ENCODE results near the gene OR10J5. TPM values are rescaled to one million over a fixed set of nuclear protein-coding genes. Genes with fewer than 3 reads are reported as not detected.
"Not testable (repeated sequence)": the region's sequence is repeated elsewhere in the genome, so short reads cannot be mapped to it uniquely, and the experiment has no call there.

Gene OR10J5
- polyA plus RNA-seq (ENCODE audit: insufficient read length): not detected
- long read RNA-seq, donor 1: 0 reads
- long read RNA-seq, donor 2: 0 reads
- long read RNA-seq, donor 3: 0 reads
- long read RNA-seq, donor 4: 0 reads
- long read RNA-seq, donor 5: 0 reads
- long read RNA-seq, donor 6: 0 reads
- long read RNA-seq, donor 7: 0 reads
- long read RNA-seq, donor 8: 0 reads

GRCh38 chr1:159535907-159536306 lies at the start of gene OR10J5:
OR10J5 (minus strand) TSS chr1:159536007; CDS start chr1:159536007, 0 bp downstream.
- DNase-seq: no peak

DNA sequence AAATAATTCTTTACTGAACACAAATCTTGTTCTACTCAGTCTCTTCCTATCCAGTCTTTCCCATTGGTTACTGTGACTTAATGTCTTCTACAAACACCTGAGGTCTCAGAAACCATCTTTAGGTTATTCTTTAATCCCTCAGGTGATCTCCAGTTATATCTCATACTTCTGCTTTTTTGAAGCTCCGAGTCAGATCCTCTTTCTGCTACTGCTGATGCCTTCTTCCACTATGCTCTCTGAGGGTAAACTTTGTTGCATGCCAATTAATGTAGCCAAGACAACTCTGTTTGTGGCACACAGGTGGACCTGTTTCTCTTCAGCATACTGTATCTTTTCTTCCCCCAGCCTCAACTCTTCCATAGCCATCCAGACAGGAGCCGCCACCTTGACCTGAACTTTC lies 48.7 kb upstream of the OR10J5 start:
- DNase-seq: no peak

DNA sequence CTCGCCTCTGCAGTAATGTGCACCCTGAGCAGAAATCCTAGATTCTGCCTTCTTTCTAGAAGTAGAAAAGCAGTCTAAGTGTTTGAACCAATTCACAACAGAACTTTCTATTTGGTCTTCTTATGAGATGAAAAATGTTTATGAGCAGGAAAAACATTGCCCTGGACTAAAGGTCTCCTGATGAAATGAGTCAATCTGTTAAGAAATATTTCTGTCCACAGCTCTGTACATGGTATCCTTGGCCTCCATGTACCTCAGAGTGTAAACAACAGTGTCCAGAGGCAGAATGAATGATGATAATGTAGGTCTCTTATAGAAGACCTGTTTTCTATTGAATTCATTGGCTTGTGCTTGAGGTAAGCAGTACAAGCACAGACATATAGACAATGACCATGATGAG lies 45.6 kb upstream of the OR10J5 start:
- no peak for DNase-seq

GRCh38 chr1:159580340-159580739 lies 44.5 kb upstream of the OR10J5 start:
- DNase-seq: no peak

DNA sequence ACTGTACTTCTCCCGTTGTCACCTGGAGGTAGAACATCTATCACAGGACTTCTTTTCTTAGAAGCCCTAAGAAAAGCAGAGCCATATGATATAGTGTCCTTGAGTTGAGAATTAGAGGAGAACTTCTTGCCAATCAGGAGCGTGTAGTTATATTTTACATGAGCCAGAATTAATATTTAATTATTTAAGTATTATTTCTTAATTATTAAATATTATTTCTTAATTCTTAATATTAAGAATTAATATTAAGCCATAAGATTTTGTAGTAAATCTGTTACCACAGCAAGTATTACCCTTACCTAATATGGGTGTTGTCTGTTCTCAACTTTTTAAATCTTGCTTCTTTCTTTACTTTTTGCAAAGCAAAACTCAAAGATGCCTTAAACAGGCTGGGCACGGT lies 41.6 kb upstream of the OR10J5 start:
- DNase-seq: no peak

- DNase-seq: no peak
Measured at GRCh38 chr1:159562680-159563079, 26.9 kb upstream of the OR10J5 start.

- no peak for DNase-seq
Measured at GRCh38 chr1:159561497-159561896, 25.7 kb upstream of the OR10J5 start.

- DNase-seq: no peak
Measured at GRCh38 chr1:159560599-159560998, 24.8 kb upstream of the OR10J5 start.

DNA sequence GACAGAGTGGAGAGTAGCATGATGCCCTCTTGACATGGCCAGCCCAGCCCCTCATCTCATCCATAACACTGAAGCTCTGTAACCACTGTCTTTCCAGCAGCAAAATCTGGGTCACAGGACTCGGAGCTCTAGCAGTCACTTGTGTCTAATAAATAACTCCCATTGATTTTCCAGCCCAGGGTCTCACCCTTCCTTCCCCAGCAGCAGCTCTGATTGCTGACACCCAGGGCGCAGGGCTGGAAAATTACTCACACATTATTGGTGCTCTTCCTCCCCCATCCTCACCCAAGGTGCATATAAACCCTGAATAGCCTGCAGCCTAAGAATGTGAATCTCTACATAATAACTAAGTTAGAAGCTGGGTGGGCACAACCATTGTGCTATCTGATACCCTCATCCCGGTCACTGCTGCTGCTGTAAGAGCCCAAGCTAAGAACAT lies 21.1 kb upstream of the OR10J5 start:
- DNase-seq: no peak

DNA sequence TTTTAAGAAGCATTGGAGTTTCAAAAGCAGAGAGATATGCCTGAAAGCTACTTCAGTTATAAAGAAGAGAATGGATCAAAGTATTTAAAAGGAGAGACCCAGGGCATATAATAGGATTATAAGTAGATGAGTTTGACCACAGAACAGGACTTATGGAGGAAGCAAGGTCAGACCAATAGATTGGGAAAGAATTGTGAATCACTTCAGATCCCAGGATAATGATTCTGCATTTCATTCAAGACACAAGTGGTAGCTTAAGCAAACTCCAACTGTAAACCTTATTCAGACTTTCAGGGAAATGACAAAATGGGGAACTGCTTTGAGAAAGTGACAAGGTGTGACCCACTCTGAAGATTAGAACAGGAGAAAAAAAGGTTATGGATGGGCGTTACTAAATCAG lies 18.9 kb upstream of the OR10J5 start:
- DNase-seq: no peak

GRCh38 chr1:159554261-159554660 lies 18.5 kb upstream of the OR10J5 start:
- no peak for DNase-seq

- DNase-seq: no peak
Measured at GRCh38 chr1:159548126-159548525, 12.3 kb upstream of the OR10J5 start.

DNA sequence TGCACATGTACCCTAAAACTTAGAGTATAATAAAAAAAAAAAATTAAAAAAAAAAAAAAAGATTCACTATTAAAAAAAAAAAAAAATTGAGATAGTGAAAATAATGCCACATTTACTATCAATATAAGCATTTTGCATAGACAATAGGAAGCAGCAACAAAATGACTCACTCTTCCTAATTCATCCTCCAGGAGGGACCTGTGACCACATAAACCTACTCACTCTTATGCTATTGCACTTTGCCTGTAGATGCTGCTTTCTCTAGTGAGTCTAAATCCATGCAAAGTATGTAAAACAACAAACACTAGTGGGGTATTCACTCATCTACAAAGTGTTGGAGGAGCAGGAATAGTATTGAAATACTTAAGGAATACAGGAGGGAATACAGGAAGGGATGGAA lies 2.9 kb downstream of the OR10J5 start:
- DNase-seq: no peak

DNA sequence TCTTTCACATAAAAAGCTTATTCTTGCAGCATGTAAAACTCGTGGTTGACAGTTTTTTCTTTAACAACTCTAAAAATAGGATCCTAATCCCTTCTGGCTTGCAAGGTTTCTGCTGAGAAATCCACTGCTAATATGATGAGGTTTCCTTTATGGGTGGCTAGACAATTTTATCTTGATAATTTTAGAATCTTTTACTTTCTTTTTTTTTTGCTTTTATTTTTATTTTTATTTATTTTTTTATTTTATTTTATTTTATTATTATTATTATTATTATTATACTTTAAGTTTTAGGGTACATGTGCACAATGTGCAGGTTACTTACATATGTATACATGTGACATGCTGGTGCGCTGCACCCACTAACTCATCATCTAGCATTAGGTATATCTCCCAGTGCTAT lies 11.0 kb downstream of the OR10J5 start:
- DNase-seq: not testable (repeated sequence)

- DNase-seq: no peak
Measured at GRCh38 chr1:159510229-159510541, 25.6 kb downstream of the OR10J5 start.

GRCh38 chr1:159509440-159510228 lies 26.2 kb downstream of the OR10J5 start:
- DNase-seq: no peak

GRCh38 chr1:159508951-159509350 lies 26.9 kb downstream of the OR10J5 start:
- DNase-seq: no peak

DNA sequence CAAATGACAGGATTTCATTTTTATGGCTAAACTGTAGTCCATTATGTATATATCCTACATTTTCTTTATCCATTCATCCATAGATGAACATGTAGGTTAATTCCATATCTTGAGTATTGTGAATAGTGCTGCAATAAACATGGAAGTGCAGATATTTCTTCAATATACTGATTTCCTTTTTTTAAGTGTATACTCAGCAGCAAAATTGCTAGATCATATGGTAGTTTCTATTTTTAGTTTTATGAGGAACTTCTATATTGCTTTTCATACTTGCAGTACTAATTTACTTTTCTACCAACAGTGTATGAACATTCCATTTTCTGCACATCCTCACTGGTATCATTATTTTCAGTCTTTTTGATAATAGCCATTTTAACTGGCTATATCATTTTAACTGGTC lies 30.1 kb downstream of the OR10J5 start:
- DNase-seq: no peak

- DNase-seq: no peak
Measured at GRCh38 chr1:159501082-159501481, 34.7 kb downstream of the OR10J5 start.

DNA sequence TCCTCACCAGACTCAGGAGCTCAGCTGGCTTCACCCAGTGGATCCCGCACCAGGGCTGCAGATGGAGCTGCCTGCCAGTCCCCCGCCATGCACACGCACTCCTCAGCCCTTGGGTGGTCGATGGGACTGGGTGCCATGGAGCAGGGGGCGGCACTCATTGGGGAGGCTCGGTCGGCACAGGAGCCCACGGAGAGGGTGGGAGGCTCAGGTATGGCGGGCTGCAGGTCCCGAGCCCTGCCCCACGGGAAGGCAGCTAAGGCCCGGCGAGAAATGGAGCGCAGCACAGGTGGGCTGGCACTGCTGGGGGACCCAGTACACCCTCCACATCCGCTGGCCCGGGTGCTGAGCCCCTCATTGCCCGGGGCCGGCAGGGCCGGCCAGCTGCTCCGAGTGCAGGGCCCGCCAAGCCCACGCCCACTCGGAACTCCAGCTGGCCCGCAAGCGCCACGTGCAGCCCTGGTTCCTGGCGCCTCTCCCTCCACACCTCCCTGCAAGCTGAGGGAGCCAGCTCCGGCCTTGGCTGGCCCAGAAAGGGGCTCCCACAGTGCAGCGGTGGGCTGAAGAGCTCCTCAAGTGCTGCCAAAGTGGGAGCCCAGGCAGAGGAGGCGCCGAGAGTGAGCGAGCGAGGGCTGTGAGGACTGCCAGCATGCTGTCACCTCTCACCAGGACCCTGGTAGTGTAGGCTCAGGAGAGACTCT lies 41.1 kb downstream of the OR10J5 start:
- DNase-seq: not testable (repeated sequence)

GRCh38 chr1:159493354-159493753 lies 42.5 kb downstream of the OR10J5 start:
- DNase-seq: no peak

DNA sequence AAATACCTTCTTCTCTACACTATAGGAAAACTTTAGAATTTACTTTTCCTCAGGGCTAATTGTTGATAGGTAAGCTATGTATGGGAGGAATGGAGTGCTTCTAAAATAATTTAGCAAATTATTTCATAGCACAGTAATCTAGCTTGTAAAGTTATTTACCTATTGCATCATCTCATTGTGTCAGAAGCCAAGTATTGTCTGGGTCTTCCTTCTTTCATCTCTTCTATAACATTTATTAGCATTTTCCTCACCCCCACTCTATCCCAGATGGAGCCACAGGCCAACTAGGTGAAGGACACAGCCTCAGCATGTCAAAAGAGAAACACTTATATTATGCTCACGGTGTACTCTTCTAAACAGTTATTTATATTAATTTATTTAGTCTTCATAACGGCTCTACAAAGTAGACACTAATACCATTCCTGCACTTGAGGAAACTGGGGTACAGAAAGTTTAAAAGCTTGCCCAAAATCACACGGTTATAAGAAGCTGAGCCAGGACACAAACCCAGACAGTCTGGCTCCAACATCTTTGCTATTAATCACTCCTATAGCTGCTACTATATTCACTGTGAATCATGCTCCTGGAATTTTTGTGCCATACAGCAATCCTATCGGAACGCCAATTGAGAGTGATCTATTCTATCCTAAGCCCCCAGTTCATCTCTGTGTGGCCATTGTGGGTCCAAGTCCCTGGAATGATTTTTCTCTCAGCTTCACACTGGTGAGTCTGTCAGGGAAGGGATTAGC lies 43.1 kb downstream of the OR10J5 start:
- no peak for DNase-seq
